SK-N-SH treated with all-trans-retinoic acid at 6 μM for 48 hours (cell line): ENCODE data around the gene FARS2.

Experiments used
- ATAC-seq: fragments of 200-7000 bp; cut with Tn5 transposase; 3 replicates; pipeline ENCODE4 v1.9.1; 2020; ENCODE audit warnings: mild to moderate bottlenecking, moderate library complexity
- ARNTL ChIP-seq: fragments of 450-650 bp; formaldehyde crosslinking; IDR thresholded peaks from 2 replicates; pipeline ENCODE4 v1.5.0; 2020; ENCODE audit warnings: low read depth, mild to moderate bottlenecking, moderate library complexity, borderline replicate concordance
- CREB5 ChIP-seq: fragments of 250-450 bp; sonication (Bioruptor Pico); IDR thresholded peaks from 2 replicates; pipeline ENCODE4 v1.5.1; 2020; ENCODE audit warnings: low read depth, mild to moderate bottlenecking, moderate library complexity
- CSDC2 ChIP-seq: fragments of 250-450 bp; sonication (Bioruptor Pico); IDR thresholded peaks from 2 replicates; pipeline ENCODE4 v1.5.0; 2020; ENCODE audit warnings: mild to moderate bottlenecking, moderate library complexity
- CSRNP3 ChIP-seq: fragments of 250-450 bp; sonication (Bioruptor Pico); IDR thresholded peaks from 2 replicates; pipeline ENCODE4 v1.5.1; 2021; ENCODE audit warnings: mild to moderate bottlenecking, moderate library complexity
- ESRRG ChIP-seq: fragments of 250-450 bp; sonication (Bioruptor Pico); IDR thresholded peaks from 2 replicates; pipeline ENCODE4 v1.6.1; 2021; ENCODE audit warnings: mild to moderate bottlenecking
- ISL1 ChIP-seq: fragments of 250-450 bp; sonication (Bioruptor Pico); IDR thresholded peaks from 2 replicates; pipeline ENCODE4 v2.1.2; 2022; ENCODE audit warnings: mild to moderate bottlenecking, moderate library complexity
- OSR1 ChIP-seq: fragments of 250-450 bp; sonication (Bioruptor Pico); IDR thresholded peaks from 2 replicates; pipeline ENCODE4 v1.8.0; 2022; ENCODE audit warnings: moderate library complexity, mild to moderate bottlenecking, inconsistent platforms
- PPARA ChIP-seq: fragments of 250-450 bp; sonication (Bioruptor Pico); IDR thresholded peaks from 2 replicates; pipeline ENCODE4 v1.5.0; 2020; ENCODE audit warnings: mild to moderate bottlenecking, borderline replicate concordance
- RARB ChIP-seq: fragments of 250-450 bp; sonication (Bioruptor Pico); IDR thresholded peaks from 2 replicates; pipeline ENCODE4 v1.8.0; 2021; ENCODE audit warnings: mild to moderate bottlenecking, moderate library complexity
- SNAI2 ChIP-seq: fragments of 250-450 bp; sonication (Bioruptor Pico); IDR thresholded peaks from 2 replicates; pipeline ENCODE4 v1.5.0; 2020; ENCODE audit warnings: mild to moderate bottlenecking, moderate library complexity
- TCF4 ChIP-seq: fragments of 250-450 bp; sonication (Bioruptor Pico); IDR thresholded peaks from 2 replicates; pipeline ENCODE4 v1.8.0; 2021; ENCODE audit warnings: mild to moderate bottlenecking, moderate library complexity, borderline replicate concordance
- TOX ChIP-seq: fragments of 250-450 bp; sonication (Bioruptor Pico); IDR thresholded peaks from 2 replicates; pipeline ENCODE4 v1.8.0; 2021; ENCODE audit warnings: mild to moderate bottlenecking, moderate library complexity, borderline replicate concordance
- TSHZ2 ChIP-seq: fragments of 250-450 bp; sonication (Bioruptor Pico); IDR thresholded peaks from 2 replicates; pipeline ENCODE4 v1.5.0; 2020; ENCODE audit warnings: mild to moderate bottlenecking, moderate library complexity
- ZFP30 ChIP-seq: fragments of 450-650 bp; formaldehyde crosslinking; IDR thresholded peaks from 2 replicates; pipeline ENCODE4 v1.5.0; 2022; ENCODE audit warnings: mild to moderate bottlenecking, moderate library complexity
- ZNF565 ChIP-seq: fragments of 450-650 bp; formaldehyde crosslinking; conservative IDR thresholded peaks from 2 replicates; pipeline ENCODE4 v1.5.0; 2020; ENCODE audit warnings: low read depth, mild to moderate bottlenecking, moderate library complexity
- ZNF70 ChIP-seq: fragments of 450-650 bp; formaldehyde crosslinking; IDR thresholded peaks from 2 replicates; pipeline ENCODE4 v1.5.0; 2020; ENCODE audit warnings: mild to moderate bottlenecking, moderate library complexity
- TF ChIP-seq, protein P1 (sequence below): fragments of 250-450 bp; sonication (Bioruptor Pico); IDR thresholded peaks from 2 replicates; pipeline ENCODE4 v1.8.0; 2020; ENCODE audit warnings: mild to moderate bottlenecking, moderate library complexity, borderline replicate concordance
- TF ChIP-seq, protein P2 (sequence below): fragments of 250-450 bp; sonication (Bioruptor Pico); IDR thresholded peaks from 2 replicates; pipeline ENCODE4 v1.8.0; 2021; ENCODE audit warnings: low read depth, mild to moderate bottlenecking, moderate library complexity, borderline replicate concordance

Gene FARS2

DNA sequence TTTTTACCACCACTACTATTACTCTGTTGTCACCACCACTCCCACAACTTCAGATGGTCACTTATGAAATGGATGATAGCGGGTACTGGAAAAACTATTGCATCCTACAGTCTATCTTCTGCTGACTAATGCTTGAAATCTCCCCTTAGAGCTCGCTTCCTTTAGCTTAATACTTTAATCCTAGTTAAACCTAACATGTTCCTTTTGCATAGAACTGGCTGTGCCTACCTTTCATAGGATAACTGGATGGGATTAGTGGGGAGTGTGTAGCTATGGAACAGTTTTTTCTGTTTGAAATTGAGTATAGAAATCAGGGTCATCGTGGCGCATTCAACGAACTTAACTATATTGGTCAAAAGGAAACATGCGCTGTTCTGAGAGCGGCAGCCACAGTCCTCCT lies 294.7 kb downstream of the FARS2 start (continued):
- TF ChIP-seq ARNTL, result no peak
- TF ChIP-seq, protein P1, sequence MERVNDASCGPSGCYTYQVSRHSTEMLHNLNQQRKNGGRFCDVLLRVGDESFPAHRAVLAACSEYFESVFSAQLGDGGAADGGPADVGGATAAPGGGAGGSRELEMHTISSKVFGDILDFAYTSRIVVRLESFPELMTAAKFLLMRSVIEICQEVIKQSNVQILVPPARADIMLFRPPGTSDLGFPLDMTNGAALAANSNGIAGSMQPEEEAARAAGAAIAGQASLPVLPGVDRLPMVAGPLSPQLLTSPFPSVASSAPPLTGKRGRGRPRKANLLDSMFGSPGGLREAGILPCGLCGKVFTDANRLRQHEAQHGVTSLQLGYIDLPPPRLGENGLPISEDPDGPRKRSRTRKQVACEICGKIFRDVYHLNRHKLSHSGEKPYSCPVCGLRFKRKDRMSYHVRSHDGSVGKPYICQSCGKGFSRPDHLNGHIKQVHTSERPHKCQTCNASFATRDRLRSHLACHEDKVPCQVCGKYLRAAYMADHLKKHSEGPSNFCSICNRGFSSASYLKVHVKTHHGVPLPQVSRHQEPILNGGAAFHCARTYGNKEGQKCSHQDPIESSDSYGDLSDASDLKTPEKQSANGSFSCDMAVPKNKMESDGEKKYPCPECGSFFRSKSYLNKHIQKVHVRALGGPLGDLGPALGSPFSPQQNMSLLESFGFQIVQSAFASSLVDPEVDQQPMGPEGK, result no peak
- no peak for TF ChIP-seq ESRRG
- TF ChIP-seq, all 23 proteins: peak for 0

DNA sequence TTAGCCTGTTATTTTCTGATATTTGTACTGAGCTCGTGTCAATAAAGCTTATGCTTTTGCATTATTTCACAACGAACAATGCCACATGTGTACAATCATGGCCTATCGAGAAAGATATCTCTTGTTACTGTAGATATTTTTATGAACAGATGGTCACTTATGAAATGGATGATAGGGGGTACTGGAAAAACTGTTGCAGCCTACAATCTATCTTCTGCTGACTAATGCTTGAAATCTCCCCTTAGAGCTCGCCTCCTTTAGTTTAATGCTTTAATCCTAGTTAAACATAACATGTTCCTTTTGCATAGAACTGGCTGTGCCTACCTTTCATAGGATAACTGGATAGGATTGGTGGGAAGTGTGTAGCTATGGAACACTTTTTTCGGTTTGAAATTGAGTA lies 296.2 kb downstream of the FARS2 start:
- TF ChIP-seq CSRNP3 (CRISPR knock-in tag) (no peak), TSHZ2 (CRISPR knock-in tag) (no peak), PPARA (CRISPR knock-in tag) (no peak), SNAI2 (CRISPR knock-in tag) (no peak), TCF4 (no peak), CSDC2 (no peak), ISL1 (CRISPR knock-in tag) (no peak), CREB5 (CRISPR knock-in tag) (no peak), ZFP30 (CRISPR knock-in tag) (no peak), ZNF70 (CRISPR knock-in tag) (no peak), TOX (no peak), OSR1 (CRISPR knock-in tag) (no peak)
- TF ChIP-seq, protein P2, sequence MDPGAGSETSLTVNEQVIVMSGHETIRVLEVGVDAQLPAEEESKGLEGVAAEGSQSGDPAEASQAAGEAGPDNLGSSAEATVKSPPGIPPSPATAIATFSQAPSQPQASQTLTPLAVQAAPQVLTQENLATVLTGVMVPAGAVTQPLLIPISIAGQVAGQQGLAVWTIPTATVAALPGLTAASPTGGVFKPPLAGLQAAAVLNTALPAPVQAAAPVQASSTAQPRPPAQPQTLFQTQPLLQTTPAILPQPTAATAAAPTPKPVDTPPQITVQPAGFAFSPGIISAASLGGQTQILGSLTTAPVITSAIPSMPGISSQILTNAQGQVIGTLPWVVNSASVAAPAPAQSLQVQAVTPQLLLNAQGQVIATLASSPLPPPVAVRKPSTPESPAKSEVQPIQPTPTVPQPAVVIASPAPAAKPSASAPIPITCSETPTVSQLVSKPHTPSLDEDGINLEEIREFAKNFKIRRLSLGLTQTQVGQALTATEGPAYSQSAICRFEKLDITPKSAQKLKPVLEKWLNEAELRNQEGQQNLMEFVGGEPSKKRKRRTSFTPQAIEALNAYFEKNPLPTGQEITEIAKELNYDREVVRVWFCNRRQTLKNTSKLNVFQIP, result no peak
- ATAC-seq, result no peak

DNA sequence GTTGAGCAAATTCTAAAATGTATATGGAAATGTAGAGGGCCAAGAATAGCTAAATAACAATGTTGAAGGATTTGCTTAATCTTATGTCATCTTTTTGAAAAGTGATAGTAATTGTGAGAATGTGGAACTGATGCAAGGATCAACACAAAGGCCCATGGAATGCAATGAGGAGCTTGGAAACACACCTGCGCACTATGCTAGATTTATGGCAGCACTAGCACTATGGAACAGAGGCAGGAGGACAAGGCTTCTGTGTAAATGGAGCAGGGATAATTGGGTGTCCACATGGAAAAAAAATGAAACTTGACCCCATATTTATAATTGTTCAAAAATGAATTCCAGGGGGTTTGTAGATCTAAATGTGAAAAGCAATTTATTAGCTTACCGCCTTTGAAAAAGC lies 298.3 kb downstream of the FARS2 start:
- TF ChIP-seq ARNTL (no peak), RARB (CRISPR knock-in tag) (no peak), TSHZ2 (CRISPR knock-in tag) (no peak), ISL1 (CRISPR knock-in tag) (no peak), PPARA (CRISPR knock-in tag) (no peak), ZNF565 (no peak)
- TF ChIP-seq, protein P1, result no peak
- ATAC-seq, result no peak
